ENCODE results near the gene PTPRN2.

- TF ChIP-seq CTCF (IDR thresholded peaks at IDR 0.05), result no peak
- TF ChIP-seq TCF7L2 (IDR thresholded peaks at IDR 0.05; ENCODE audit: low read depth, low read length), result no peak
- no peak for TF ChIP-seq POLR2AphosphoS5 (IDR thresholded peaks at IDR 0.05; ENCODE audit: low read depth, low read length)
- no peak for TF ChIP-seq REST (IDR thresholded peaks at IDR 0.05; ENCODE audit: insufficient read depth in 1 of 2, low read depth in 2 of 2, low read length in 1 of 2)
Measured at GRCh38 chr7:157686285-157686894, 901.2 kb downstream of the PTPRN2 start.
